NCI-H526 treated with DMSO at 0.1 percent for 48 hours (cell line): ENCODE measurements around the gene TLE2.
"Not testable (repeated sequence)": the region's sequence is repeated elsewhere in the genome, so short reads cannot be mapped to it uniquely, and the experiment has no call there.

Experiments
- DNase-seq: peaks from one replicate; lab custom pipeline; 2025; lab: John Stamatoyannopoulos, UW

Gene TLE2

DNA sequence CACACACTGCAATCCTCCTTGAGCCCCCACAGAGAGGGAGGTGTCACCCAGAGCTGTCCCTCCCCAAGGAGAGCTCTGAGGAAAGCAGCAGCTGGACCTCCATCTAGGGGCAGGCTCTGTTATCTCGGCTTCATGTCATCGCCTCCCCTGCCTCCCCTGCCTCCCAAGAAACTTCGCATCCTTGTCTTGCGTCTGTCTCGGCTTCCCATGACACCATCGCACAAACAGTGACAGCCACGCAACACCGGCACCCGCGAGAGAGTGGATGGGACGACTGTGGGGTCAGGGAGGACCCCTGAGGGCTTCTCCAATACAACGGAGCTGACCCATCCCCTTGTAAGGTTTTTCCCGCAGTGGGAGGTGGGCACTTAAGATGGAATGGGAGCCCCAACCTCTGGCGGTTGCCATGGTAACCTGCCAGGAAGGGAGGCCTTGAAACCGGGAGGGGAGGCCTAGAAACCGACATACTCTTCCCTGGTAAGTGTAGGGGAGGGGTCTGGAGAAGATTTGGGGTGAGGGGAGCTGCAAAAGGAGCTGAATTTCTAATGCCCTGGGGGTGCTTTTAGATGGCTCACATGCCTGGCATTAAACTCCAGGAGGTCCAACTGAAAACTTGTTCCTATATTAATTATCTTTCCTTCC, 16.3 kb downstream of the TLE2 start:
- no peak for DNase-seq

DNA sequence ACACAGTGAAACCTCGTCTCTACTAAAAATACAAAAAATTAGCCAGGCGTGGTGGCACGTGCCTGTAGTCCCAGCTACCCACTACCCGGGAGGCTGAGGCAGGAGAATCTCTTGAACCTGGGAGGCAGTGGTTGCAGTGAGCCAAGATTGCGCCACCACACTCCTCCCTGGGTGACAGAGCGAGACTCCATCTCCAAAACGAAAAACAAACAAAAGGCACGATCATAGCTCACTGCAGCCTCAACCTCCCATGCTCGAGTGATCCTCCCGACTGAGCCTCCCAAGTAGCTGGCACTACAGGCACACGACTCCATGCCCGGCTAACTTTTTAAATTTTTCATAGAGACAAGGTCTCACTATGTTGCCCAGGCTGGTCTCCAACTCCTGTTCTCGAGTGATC, 17.0 kb downstream of the TLE2 start:
- DNase-seq = not testable (repeated sequence)

DNA sequence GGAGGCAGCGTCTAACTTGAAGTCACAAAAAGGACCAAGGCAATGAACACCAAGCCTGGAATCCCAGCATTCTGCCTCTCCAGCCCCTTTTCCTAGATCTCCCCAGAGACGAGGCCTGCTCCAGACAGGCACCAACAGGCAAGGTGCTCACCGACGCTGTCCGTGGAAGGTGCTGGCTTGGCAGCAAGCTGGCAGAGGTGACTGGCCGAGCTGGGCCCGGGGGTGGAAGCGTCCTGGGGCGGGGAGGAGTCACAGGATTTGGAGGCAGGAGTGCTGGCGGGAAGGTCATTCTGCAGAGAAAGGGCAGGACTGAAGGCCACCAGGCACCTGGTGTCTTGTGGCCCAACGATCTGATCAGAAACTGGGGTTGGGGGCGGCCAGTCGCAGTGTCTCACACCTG, 18.2 kb downstream of the TLE2 start:
- no peak for DNase-seq

DNA sequence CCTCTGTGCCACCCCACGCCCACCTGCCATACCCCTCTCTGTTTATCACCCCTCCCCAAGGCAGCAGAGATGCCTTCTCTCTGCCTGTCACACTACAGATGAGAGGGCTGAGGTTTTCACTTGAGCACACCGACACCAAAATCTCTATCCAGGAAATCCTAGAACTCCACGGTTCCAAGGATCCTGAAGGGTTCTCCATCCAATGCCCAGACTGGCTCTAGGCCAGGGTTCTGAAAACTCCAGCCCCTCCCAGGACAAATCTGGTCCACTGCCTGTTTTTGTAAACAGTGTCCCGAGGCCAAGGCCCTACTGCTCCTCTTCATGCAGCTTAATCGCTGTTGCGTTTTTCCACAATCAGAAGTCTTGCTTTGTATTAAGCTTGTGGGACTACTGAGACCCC, 20.1 kb downstream of the TLE2 start:
- no peak for DNase-seq

- no peak for DNase-seq
Observed at GRCh38 chr19:3007975-3008374, 21.1 kb downstream of the TLE2 start.

DNA sequence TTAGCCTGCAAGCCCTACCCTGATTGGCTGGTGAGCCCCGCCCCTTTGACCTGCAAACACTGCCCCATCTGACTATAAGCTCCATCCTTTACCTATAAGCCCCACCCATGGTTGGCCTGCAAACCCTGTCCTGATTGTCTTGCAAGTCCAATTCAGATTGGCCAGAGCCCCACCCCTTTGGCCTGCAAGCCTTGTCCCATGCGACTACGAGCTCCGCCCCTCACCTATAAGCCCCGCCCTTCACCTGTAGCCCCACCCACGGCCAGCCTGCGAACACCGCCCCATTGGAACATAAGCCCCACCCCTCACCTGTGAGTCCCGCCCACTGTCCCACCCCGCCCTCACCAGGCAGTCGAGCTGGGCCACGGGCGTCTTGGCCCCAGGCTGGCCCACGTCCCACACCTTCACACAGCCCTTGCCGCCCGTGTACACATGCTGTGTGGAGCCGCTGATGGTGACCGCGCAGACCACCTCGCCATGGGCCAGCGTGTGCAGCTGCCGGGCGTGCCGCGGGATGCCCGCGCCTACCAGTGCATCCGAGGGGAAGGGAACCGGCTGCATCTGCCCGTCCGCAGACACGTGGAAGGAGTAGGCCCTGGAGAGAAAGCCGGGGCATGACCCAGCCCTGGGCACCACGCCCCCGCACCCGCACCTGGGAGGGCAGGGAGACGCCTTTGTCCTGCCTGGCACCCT, 22.9 kb downstream of the TLE2 start:
- DNase-seq = no peak

DNA sequence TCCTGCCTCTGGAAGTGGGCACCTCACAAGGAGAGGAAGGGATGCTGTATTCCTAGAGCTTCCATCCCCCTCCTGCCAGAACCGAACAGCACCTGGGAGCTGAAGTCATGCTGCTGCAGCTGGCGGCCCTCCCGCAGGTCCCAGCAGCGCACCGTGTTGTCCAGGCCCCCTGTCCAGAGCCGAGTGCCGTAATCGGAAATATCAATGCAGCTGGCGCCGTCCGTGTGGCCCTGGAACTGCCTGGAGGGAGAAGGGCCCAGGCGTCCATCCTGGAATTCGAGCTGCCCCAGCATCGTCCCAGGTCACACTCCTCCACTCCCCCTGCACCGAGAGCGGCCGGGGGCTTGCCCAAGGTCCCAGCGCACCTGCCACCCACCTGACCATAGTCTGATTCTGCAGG, 23.7 kb downstream of the TLE2 start:
- DNase-seq = no peak

- no peak for DNase-seq
Observed at GRCh38 chr19:3004522-3004921, 24.6 kb downstream of the TLE2 start.

GRCh38 chr19:3003046-3003445, 26.0 kb downstream of the TLE2 start:
- no peak for DNase-seq

DNA sequence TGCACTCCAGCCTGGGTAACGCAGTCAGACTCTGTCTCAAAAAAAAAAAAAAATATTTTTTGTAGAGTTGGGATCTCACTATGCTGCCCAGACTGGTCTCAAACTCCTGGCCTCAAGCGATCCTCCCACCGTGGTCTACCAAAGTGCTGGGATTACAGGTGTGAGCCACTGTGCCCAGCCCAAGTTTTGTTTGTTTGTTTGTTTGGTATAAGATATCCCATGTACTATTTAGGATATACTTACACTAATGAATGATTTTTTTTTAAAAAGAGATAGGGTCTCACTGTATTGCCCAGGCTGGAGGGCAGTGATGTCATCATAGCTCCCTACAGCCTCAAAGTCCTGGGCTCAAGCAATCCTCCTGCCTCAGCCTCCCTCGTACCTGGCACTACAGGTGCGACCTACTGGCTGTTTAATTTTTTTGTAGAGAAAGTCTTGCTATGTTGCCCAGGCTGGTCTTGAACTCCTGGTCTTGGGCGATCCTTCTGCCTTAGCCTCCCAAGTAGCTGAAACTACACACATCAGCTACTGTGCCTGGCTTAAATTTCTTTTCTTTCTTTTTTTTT, 27.8 kb downstream of the TLE2 start:
- DNase-seq = no peak

DNA sequence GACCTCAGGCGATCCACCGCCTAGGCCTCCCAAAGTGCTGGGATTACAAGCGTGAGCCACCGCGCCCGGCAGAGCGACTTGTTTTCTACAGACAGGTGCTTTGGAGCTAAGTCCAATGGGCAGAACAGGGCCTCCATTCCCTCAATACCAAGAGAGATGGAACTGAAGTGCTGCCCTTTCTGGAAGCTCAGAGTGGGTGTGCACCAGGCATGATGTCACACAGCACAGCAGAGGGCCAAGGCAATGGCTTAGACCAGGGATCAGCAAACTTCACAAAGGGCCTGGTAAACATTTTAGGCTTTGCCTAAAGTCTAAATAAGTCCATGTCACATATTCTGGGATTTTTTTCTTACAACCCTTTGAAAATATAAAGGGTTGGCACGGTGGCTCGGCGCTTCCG, 30.4 kb downstream of the TLE2 start:
- no peak for DNase-seq

GRCh38 chr19:2997720-2998119, 31.4 kb downstream of the TLE2 start:
- no peak for DNase-seq

- DNase-seq = no peak
Observed at GRCh38 chr19:2994588-2995131, 34.4 kb downstream of the TLE2 start.

- DNase-seq = no peak
Observed at GRCh38 chr19:2993579-2993978, 35.5 kb downstream of the TLE2 start.

- no peak for DNase-seq
Observed at GRCh38 chr19:2992958-2993357, 36.1 kb downstream of the TLE2 start.

GRCh38 chr19:2992333-2992732, 36.7 kb downstream of the TLE2 start:
- DNase-seq = not testable (repeated sequence)

DNA sequence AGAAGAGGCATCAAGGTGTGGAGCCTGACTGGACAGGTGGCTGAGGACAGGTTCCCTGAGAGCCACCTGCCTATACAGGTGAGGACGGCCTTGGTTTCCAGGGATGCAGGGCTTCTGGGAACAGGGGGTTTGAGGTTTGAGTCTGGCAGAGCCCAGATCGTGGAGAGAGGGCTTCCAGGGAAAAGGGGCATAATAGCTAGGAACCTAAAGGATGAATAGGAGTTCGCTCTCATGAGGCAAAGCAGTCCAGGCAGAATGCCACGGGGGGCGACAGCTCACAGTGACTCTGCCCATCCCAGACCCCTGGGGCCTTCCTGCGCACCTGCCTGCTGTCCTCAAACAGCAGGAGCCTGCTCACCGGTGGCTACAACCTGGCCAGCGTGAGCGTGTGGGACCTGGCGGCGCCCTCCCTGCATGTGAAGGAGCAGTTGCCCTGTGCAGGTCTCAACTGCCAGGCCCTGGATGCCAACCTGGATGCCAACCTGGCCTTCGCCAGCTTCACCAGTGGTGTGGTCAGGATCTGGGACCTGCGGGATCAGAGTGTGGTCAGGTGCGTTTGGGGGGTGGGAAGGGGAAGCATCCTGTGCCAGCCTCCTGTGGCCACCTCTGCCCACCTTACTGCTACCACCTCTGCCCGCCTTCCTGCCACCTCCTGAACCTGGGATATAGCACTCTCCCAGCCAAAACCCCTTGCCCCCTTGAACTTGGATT, 39.7 kb downstream of the TLE2 start:
- no peak for DNase-seq

GRCh38 chr19:2988568-2988967, 40.5 kb downstream of the TLE2 start:
- DNase-seq = no peak

GRCh38 chr19:2987797-2988196, 41.3 kb downstream of the TLE2 start:
- DNase-seq = no peak

DNA sequence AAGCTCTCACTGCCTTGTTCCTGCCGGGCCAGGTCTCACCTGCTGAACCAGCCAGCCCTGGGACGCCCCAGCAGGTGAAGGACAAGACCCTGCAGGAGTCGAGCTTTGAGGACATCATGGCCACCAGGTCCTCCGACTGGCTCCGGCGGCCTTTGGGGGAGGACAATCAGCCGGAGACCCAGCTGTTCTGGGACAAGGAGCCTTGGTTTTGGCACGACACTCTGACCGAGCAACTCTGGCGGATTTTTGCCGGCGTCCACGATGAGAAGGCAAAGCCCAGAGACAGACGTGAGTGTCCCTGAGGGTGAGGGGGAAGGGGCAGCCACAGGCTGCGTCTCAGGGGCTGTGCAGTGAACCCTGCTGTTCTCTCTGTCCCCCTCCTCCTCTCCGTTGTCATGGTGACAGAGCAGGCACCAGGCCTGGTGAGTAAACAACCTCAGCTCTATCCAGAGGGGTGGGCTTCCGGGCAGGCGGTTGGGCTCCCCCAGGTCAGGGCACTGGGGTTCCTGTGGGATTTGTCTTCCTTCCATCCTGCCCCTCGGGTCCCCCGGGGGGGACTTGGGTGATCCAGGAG, 42.0 kb downstream of the TLE2 start:
- DNase-seq = no peak

DNA sequence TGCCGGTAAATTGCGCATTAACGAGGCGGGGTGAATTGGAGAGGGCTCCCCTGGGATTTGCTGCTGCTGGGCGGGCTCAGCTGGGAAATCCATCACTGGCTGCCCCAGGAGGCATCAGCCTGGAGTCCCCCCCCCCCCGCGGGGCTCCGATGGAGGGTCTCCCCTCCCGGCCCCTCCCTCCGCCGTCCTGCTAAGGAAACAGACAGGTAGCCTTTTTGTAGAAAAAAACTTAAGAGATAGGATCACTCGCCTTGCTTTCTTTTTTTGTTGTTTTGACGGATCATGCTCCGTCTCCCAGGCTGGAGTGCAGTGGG, 44.9 kb downstream of the TLE2 start:
- DNase-seq = no peak

DNA sequence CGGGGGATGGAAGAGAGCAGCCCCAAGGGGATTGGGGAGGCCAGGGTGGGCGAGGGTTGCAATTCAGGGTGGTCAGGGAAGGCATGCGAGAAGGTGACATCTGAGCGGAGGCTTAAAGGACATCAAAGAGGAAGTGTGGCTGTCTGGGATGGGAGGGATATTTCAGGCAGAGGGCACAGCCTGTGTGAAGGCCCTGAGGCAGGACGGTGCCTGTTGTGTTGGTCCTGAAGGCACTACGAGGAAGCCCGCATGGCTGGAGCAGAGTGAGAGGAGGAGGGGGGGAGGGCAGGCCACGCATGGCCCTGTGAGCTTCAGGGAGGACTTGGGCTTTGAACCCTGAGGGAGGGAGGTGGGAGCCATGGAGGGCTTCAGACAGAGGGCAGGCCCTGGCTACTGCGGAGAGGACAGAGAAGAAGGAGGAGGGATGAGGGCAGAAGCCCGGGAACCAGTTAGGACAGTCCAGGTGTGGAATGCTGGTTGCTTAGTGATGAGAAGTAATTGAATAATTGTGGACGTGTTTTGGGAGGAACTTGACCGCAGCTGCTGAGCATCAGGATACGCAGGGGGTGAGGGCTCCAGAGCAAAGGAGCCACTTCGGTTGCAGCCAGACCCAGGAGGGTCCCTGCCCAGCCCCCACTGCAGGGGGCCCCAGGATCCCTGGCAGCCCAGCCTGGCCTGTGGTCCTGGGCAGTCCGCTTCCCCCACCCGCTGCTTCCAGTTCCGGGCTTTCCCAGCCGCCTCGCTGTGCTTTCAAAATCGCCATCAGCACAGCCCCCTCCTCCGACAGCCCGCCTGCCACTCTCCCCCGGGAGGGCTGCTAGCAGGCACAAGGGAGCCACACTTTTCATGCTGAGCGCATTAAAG, 45.5 kb downstream of the TLE2 start:
- DNase-seq = peak; percentile 49
